GM12878 (cell line): ENCODE measurements around the gene GAD2. TPM values are rescaled to one million over a fixed set of nuclear protein-coding genes. Genes with fewer than 3 reads are reported as not detected.

Experiments used
- ATF2 ChIP-seq: IDR thresholded peaks from 2 replicates; pipeline ENCODE4 v1.6.1; 2012; ENCODE audit warnings: low read length, inconsistent platforms
- ELK1 ChIP-seq: IDR thresholded peaks from 2 replicates; pipeline ENCODE4 v1.6.1; 2012; ENCODE audit warnings: low read depth, low read length, improper control_type of control experiment
- MTA2 ChIP-seq: fragments of 450-650 bp; IDR thresholded peaks from 2 replicates; pipeline ENCODE4 v1.6.1; 2016; ENCODE audit warnings: low read depth, mild to moderate bottlenecking, moderate library complexity
- MTA3 ChIP-seq: IDR thresholded peaks from 2 replicates; pipeline ENCODE4 v1.6.1; 2012; ENCODE audit warnings: low read length, inconsistent platforms, borderline replicate concordance
- NFXL1 ChIP-seq: fragments of 450-650 bp; IDR thresholded peaks from 2 replicates; pipeline ENCODE4 v1.6.1; 2017; ENCODE audit warnings: antibody characterized with exemption, mild to moderate bottlenecking, borderline replicate concordance
- SKIL ChIP-seq: fragments of 450-650 bp; IDR thresholded peaks from 2 replicates; pipeline ENCODE4 v1.6.1; 2017; ENCODE audit warnings: mild to moderate bottlenecking, low read depth, inconsistent platforms; ENCODE audit not compliant: poor library complexity, severe bottlenecking
- TARDBP ChIP-seq: IDR thresholded peaks from 2 replicates; pipeline ENCODE4 v1.6.1; 2016; ENCODE audit warnings: borderline replicate concordance
- ZNF687 ChIP-seq: fragments of 450-650 bp; IDR thresholded peaks from 2 replicates; pipeline ENCODE4 v1.6.1; 2017; ENCODE audit warnings: mild to moderate bottlenecking, moderate library complexity
- polyA plus RNA-seq, 11 experiments: library from polyadenylated mRNA; depleted of rRNA in 4 of 11; unstranded in 6 of 11; stranded (reverse) in 5 of 11; fragments of >200 nt; fragmentation: Nextera tagmentation in 4 of 11; fragmentation: Illumina TruSeq in 1 of 11; extraction: Ambion mirVana in 4 of 11; extraction: Trizol in 1 of 11; gene quantifications; 1 replicate in 1 of 11; 2 replicates in 10 of 11; pipeline versions ENCODE4 v1.2.1 to v1.2.3, GENCODE V29; 2011 to 2016; ENCODE audit warnings: inconsistent platforms in 2 of 11, missing spikeins in 2 of 11, low read depth in 1 of 11
- total RNA-seq, 4 experiments: library from RNA; depleted of rRNA in 3 of 4; stranded (reverse); fragments of >200 nt in 3 of 4; fragmentation: Illumina TruSeq in 1 of 4; extraction: Trizol in 1 of 4; gene quantifications; 2 replicates each; pipeline versions ENCODE4 v1.2.1 to v1.2.3, GENCODE V29; 2013 to 2021

GAD2 gene
- total and polyA plus RNA-seq, 10 of the 15 experiments (the other 5 are each of a cell fraction or from before 2014, with no cell fraction given) = not detected

- TF ChIP-seq MTA3 (no peak), NFXL1 (no peak), TARDBP (no peak), MTA2 (no peak), ATF2 (no peak), SKIL (no peak), ZNF687 (no peak), ELK1 (no peak)
Measured at GRCh38 chr10:26219676-26220075, 3.1 kb downstream of the GAD2 start (continued).
